Parathyroid adenoma (tissue), 2 donors: ENCODE data around the gene MIER2.

Source experiments
- H2AFZ ChIP-seq: fragments of 300-600 bp; sonication (generic); one replicate; pipeline ENCODE4 v1.7.0; 2017; ENCODE audit warnings: antibody characterized with exemption, mild to moderate bottlenecking
- H3K27ac ChIP-seq: fragments of 300-600 bp; sonication (generic); one replicate; pipeline ENCODE4 v1.7.0; 2017
- H3K27me3 ChIP-seq: fragments of 300-600 bp; sonication (generic); one replicate; pipeline ENCODE4 v1.7.0; 2017; ENCODE audit warnings: low read length; ENCODE audit not compliant: control insufficient read depth, insufficient read depth
- H3K36me3 ChIP-seq: fragments of 300-600 bp; sonication (generic); one replicate; pipeline ENCODE4 v1.7.0; 2017; ENCODE audit warnings: low read length; ENCODE audit not compliant: control insufficient read depth, insufficient read depth
- H3K4me1 ChIP-seq: fragments of 300-600 bp; sonication (generic); one replicate; pipeline ENCODE4 v1.7.0; 2017; ENCODE audit warnings: control low read depth
- H3K4me2 ChIP-seq: fragments of 300-600 bp; sonication (generic); one replicate; pipeline ENCODE4 v1.7.0; 2017; ENCODE audit warnings: low read length
- H3K4me3 ChIP-seq: fragments of 300-600 bp; sonication (generic); one replicate; pipeline ENCODE4 v1.7.0; 2017; ENCODE audit warnings: low read depth, low read length
- H3K79me2 ChIP-seq: fragments of 300-600 bp; sonication (generic); one replicate; pipeline ENCODE4 v1.7.0; 2017; ENCODE audit warnings: control low read depth
- H3K9ac ChIP-seq: fragments of 300-600 bp; sonication (generic); one replicate; pipeline ENCODE4 v1.7.0; 2017; ENCODE audit warnings: mild to moderate bottlenecking
- H3K9me3 ChIP-seq: fragments of 300-600 bp; sonication (generic); one replicate; pipeline ENCODE4 v1.7.0; 2017; ENCODE audit warnings: low read length; ENCODE audit not compliant: control insufficient read depth
- TF ChIP-seq, protein P1 (sequence below): fragments of 300-600 bp; sonication (generic); IDR thresholded peaks from one replicate; pipeline ENCODE4 v1.7.0; 2017; ENCODE audit warnings: antibody characterized with exemption, mild to moderate bottlenecking
- donor health status: primary hyperparathyroidism.

The MIER2 gene

DNA sequence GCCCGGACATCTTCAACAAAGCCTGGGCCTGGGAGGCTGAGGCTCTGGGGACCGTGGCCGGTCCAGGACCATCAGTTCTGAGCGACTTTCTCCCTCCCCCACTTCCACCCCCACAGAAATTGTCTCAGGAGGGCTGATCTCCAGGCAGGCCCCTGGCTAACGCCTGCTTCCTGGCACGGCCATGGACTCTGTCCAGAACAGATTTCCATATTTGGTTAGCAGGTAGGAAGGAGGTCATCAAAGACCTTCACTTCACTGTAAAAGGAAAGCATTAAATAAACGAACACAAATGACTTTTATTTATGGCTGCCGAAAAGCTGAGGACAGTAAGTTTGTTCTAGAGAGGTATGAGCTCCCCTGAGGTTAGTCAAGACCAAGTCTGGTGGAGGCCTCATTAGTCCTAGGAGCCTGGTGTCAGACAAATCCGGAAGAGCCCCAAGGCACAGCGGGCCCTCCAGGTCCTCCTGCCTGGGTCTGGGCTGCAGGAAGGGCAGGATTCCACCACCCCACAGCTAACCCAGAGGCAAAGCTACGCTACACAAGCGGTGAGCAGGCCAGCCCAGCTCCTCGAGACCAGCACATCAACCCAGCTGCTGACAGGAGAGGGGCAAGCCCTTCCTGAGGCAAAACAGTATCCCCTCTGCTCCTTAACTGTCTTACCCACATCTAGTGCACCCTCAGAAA lies 48.8 kb downstream of the MIER2 start:
- Histone ChIP-seq H3K27ac (peak overlapping the region; percentile 5), H3K27me3 (peaks cover 2% of the 10 kb centered on the region), H3K36me3 (no peaks in the 10 kb centered on the region), H3K4me2 (no peak overlapping the region), H3K4me3 (no peak overlapping the region), H2AFZ (peak overlapping the region; percentile 1), H3K9me3 (no peaks in the 10 kb centered on the region), H3K79me2 (no peaks in the 10 kb centered on the region), H3K4me1 (peaks cover 8% of the 10 kb centered on the region), H3K9ac (no peak overlapping the region)
- TF ChIP-seq, protein P1, sequence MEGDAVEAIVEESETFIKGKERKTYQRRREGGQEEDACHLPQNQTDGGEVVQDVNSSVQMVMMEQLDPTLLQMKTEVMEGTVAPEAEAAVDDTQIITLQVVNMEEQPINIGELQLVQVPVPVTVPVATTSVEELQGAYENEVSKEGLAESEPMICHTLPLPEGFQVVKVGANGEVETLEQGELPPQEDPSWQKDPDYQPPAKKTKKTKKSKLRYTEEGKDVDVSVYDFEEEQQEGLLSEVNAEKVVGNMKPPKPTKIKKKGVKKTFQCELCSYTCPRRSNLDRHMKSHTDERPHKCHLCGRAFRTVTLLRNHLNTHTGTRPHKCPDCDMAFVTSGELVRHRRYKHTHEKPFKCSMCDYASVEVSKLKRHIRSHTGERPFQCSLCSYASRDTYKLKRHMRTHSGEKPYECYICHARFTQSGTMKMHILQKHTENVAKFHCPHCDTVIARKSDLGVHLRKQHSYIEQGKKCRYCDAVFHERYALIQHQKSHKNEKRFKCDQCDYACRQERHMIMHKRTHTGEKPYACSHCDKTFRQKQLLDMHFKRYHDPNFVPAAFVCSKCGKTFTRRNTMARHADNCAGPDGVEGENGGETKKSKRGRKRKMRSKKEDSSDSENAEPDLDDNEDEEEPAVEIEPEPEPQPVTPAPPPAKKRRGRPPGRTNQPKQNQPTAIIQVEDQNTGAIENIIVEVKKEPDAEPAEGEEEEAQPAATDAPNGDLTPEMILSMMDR = no peak

DNA sequence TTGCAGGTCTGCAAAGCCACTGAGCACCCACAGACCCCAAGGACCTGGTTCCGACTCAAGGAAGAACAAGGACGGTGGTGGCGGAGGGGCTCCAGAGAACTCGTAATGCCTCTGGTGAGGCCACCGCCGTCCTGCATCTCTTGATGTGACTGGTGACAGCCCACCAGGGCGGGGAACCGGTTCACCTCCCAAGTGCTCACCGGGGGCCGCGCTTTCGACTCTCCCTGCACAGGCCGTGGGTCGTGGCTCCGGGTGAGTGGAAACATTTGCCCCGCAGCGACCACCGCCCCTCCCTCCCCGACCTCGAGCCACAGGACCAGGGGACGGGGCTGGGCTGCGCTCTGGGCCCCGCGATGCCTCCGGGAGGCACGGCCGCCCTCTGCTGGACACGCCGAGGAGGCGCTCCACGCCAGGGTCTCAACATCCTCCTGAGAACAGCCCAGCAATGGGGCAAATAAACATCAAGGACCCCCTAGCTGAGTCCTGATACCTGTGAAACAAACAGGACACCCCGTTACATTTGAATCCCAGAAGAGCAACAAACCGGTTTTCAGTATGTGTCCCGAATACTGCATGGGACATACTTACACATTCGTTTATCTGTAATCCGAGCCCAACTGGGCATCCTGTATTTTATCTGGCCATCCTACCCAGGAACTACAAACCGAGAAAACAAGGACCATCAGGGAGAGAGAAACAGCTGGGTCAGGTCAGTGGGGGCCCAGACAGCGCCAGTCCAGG lies 49.5 kb downstream of the MIER2 start:
- peaks cover 8% of the 10 kb centered on the region for H3K4me1 ChIP-seq
- H3K4me2 ChIP-seq = no peak overlapping the region
- H2AFZ ChIP-seq = peak overlapping the region; percentile 57
- no peaks in the 10 kb centered on the region for H3K9me3 ChIP-seq
- H3K27me3 ChIP-seq = peaks cover 2% of the 10 kb centered on the region
- H3K79me2 ChIP-seq = no peaks in the 10 kb centered on the region
- no peak overlapping the region for H3K9ac ChIP-seq
- H3K27ac ChIP-seq = peak overlapping the region; percentile 5
- TF ChIP-seq, protein P1 = peak; percentile 83
- H3K4me3 ChIP-seq = no peak overlapping the region
- H3K36me3 ChIP-seq = no peaks in the 10 kb centered on the region

DNA sequence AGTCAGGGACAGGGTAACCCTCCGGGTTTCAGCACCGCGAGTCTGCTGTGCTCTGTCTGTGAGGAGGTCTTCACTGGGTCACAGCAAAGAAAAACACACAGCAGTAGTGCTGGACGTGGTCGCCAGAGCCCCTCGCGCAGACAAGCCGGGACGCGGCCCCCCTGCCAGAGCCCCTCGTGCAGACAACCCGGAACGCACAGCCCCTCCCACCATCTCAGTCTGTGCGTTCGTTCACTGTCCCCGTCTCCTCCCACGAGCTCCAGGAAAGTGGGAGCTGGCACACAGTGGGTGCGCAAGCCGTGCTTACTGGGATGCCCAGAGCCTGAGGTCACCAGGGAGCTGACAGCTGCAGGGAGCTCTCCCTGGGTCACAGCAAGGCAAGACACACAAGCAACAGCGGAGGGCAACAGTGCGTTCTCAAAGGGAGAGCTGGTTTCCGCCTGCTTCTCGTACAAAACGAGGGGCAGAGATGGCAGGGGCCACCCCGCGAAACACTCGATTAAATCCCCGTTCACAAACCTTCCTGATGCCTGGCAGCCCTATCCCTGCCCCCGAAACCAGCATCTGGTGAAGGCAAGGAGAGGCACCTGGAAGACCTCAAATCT lies 50.2 kb downstream of the MIER2 start:
- H3K27me3 ChIP-seq = peaks cover 2% of the 10 kb centered on the region
- H2AFZ ChIP-seq = peak overlapping the region; percentile 57
- no peak overlapping the region for H3K4me3 ChIP-seq
- no peaks in the 10 kb centered on the region for H3K9me3 ChIP-seq
- H3K4me1 ChIP-seq = peaks cover 8% of the 10 kb centered on the region
- TF ChIP-seq, protein P1 = no peak
- no peak overlapping the region for H3K4me2 ChIP-seq
- H3K9ac ChIP-seq = no peak overlapping the region
- H3K27ac ChIP-seq = peak overlapping the region; percentile 5
- H3K36me3 ChIP-seq = no peaks in the 10 kb centered on the region
- H3K79me2 ChIP-seq = no peaks in the 10 kb centered on the region

DNA sequence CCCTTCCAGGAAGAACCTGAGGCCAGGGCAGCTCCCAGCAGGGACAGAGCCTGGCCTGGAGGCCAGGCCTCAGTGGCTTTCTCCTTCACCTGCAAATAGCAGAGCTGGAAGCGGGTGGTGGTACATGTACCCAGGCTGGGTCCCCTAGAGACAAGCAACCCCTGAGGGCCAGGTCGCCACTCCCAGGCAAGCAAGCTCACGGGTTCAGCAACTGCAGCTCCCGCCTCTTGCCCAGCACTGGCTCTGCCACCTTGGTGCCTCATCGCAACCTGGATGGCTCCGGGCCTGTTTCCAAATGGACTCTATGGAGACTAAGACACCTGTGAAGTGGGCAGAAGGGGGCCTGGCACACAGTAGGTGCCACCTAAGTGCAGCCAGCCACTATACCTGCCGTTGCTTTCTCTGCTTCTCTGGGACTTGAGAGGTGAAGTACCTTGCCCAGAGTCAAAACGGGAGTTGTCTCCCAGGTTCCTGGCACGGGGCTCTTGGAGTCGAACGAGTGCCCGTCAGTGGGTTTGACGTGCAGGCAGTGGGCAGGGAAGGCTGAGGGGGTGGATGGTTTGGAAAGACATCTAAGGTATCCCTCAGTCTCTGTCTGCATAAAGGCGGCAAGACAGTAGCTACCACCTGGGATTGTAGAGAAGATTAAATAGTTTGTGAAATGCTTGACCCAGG lies 51.0 kb downstream of the MIER2 start:
- Histone ChIP-seq H3K36me3 (no peaks in the 10 kb centered on the region), H3K4me1 (peaks cover 8% of the 10 kb centered on the region), H3K4me2 (no peak overlapping the region), H3K79me2 (no peaks in the 10 kb centered on the region), H3K27me3 (peaks cover 2% of the 10 kb centered on the region), H3K9me3 (no peaks in the 10 kb centered on the region), H3K9ac (no peak overlapping the region), H3K4me3 (no peak overlapping the region), H3K27ac (peak overlapping the region; percentile 3), H2AFZ (no peak overlapping the region)
- TF ChIP-seq, protein P1 = no peak
